Glutamatergic neuron (in vitro differentiated cells): ENCODE data around the gene RHCG. TPM values are rescaled to one million over a fixed set of nuclear protein-coding genes. Genes with fewer than 3 reads are reported as not detected.

ENCODE experiments used
- DNase-seq: peaks from one replicate; pipeline ENCODE4 v3.0.0; 2022
- H3K27ac Mint-ChIP-seq: one replicate; pipeline ENCODE4 v1.8.0; 2020; ENCODE audit warnings: mild to moderate bottlenecking, mixed read lengths, inconsistent platforms; ENCODE audit not compliant: unreplicated experiment
- H3K27me3 Mint-ChIP-seq: one replicate; pipeline ENCODE4 v1.8.0; 2020; ENCODE audit warnings: mild to moderate bottlenecking, moderate library complexity, mixed read lengths, inconsistent platforms; ENCODE audit not compliant: unreplicated experiment
- H3K36me3 Mint-ChIP-seq: one replicate; pipeline ENCODE4 v1.8.0; 2020; ENCODE audit warnings: mild to moderate bottlenecking, mixed read lengths, inconsistent platforms; ENCODE audit not compliant: unreplicated experiment
- H3K4me1 Mint-ChIP-seq: one replicate; pipeline ENCODE4 v1.8.0; 2020; ENCODE audit warnings: mild to moderate bottlenecking, low read depth, mixed read lengths, inconsistent platforms; ENCODE audit not compliant: unreplicated experiment
- H3K4me3 Mint-ChIP-seq: one replicate; pipeline ENCODE4 v1.8.0; 2020; ENCODE audit warnings: mild to moderate bottlenecking, mixed read lengths, inconsistent platforms; ENCODE audit not compliant: unreplicated experiment
- H3K9me3 Mint-ChIP-seq: one replicate; pipeline ENCODE4 v1.8.0; 2020; ENCODE audit warnings: mild to moderate bottlenecking, moderate library complexity, mixed read lengths, inconsistent platforms; ENCODE audit not compliant: unreplicated experiment
- CTCF ChIP-seq: fragments of 200-600 bp; sonication (generic); IDR thresholded peaks from one replicate; pipeline ENCODE4 v1.5.0; 2021; ENCODE audit not compliant: partially characterized antibody, unreplicated experiment
- total RNA-seq: library from RNA; stranded (reverse); fragmentation: NEBNext Ultra II Directional; extraction: Animal tissue kit (Norgen Biotek cat#: 25700); gene quantifications from one replicate; pipeline ENCODE4 v1.2.1, GENCODE V29; 2021; ENCODE audit not compliant: unreplicated experiment

RHCG gene
- total RNA-seq, 1 donor from 2014 or later = not detected

GRCh38 chr15:89526601-89527441 lies 30.4 kb upstream of the RHCG start:
- H3K4me1 Mint-ChIP-seq = no peaks in the 10 kb centered on the region
- H3K9me3 Mint-ChIP-seq = peaks cover 3% of the 10 kb centered on the region
- no peak for TF ChIP-seq CTCF
- H3K36me3 Mint-ChIP-seq = no peaks in the 10 kb centered on the region
- no peak overlapping the region for H3K27ac Mint-ChIP-seq
- no peaks in the 10 kb centered on the region for H3K27me3 Mint-ChIP-seq
- DNase-seq = no peak
- no peak overlapping the region for H3K4me3 Mint-ChIP-seq

GRCh38 chr15:89526181-89526580 lies 29.8 kb upstream of the RHCG start:
- no peak overlapping the region for H3K4me3 Mint-ChIP-seq
- peaks cover 3% of the 10 kb centered on the region for H3K9me3 Mint-ChIP-seq
- H3K27ac Mint-ChIP-seq = no peak overlapping the region
- no peak for TF ChIP-seq CTCF
- no peaks in the 10 kb centered on the region for H3K4me1 Mint-ChIP-seq
- H3K36me3 Mint-ChIP-seq = no peaks in the 10 kb centered on the region
- no peak for DNase-seq
- no peaks in the 10 kb centered on the region for H3K27me3 Mint-ChIP-seq

- no peaks in the 10 kb centered on the region for H3K4me1 Mint-ChIP-seq
- H3K27ac Mint-ChIP-seq = no peak overlapping the region
- H3K27me3 Mint-ChIP-seq = no peaks in the 10 kb centered on the region
- H3K36me3 Mint-ChIP-seq = no peaks in the 10 kb centered on the region
- no peak for DNase-seq
- TF ChIP-seq CTCF = no peak
- H3K9me3 Mint-ChIP-seq = peaks cover 3% of the 10 kb centered on the region
- H3K4me3 Mint-ChIP-seq = no peak overlapping the region
Measured at GRCh38 chr15:89524184-89524583, 27.8 kb upstream of the RHCG start.

- Mint-ChIP-seq H3K27me3 (no peaks in the 10 kb centered on the region), H3K36me3 (no peaks in the 10 kb centered on the region), H3K4me1 (no peaks in the 10 kb centered on the region), H3K9me3 (peaks cover 3% of the 10 kb centered on the region), H3K4me3 (no peak overlapping the region), H3K27ac (no peak overlapping the region)
- DNase-seq = no peak
- no peak for TF ChIP-seq CTCF
Measured at GRCh38 chr15:89523101-89523500, 26.7 kb upstream of the RHCG start.

- H3K4me3 Mint-ChIP-seq = no peak overlapping the region
- H3K36me3 Mint-ChIP-seq = no peaks in the 10 kb centered on the region
- H3K27ac Mint-ChIP-seq = no peak overlapping the region
- no peaks in the 10 kb centered on the region for H3K4me1 Mint-ChIP-seq
- no peak for DNase-seq
- H3K27me3 Mint-ChIP-seq = no peaks in the 10 kb centered on the region
- TF ChIP-seq CTCF = no peak
- H3K9me3 Mint-ChIP-seq = peaks cover 3% of the 10 kb centered on the region
Measured at GRCh38 chr15:89521605-89522004, 25.2 kb upstream of the RHCG start.
